Ishikawa (cell line): ENCODE data around the gene TCTN1.

Source experiments
- CEBPB ChIP-seq: IDR thresholded peaks from 2 replicates; pipeline ENCODE4 v1.6.1; 2012
- EGR1 ChIP-seq: IDR thresholded peaks from 2 replicates; pipeline ENCODE4 v1.6.1; 2012
- EP300 ChIP-seq: IDR thresholded peaks from 2 replicates; pipeline ENCODE4 v1.6.1; 2012; ENCODE audit warnings: borderline replicate concordance
- FOXM1 ChIP-seq: IDR thresholded peaks from 2 replicates; pipeline ENCODE4 v1.6.1; 2012; ENCODE audit warnings: low read depth, borderline replicate concordance
- MAX ChIP-seq: IDR thresholded peaks from 2 replicates; pipeline ENCODE4 v1.6.1; 2012
- NFIC ChIP-seq: IDR thresholded peaks from 2 replicates; pipeline ENCODE4 v1.6.1; 2012
- REST ChIP-seq: IDR thresholded peaks from 2 replicates; pipeline ENCODE4 v1.6.1; 2012; ENCODE audit warnings: low read depth, mild to moderate bottlenecking
- TAF1 ChIP-seq: IDR thresholded peaks from 2 replicates; pipeline ENCODE4 v1.6.1; 2012; ENCODE audit warnings: low read depth, mild to moderate bottlenecking
- TEAD4 ChIP-seq: IDR thresholded peaks from 2 replicates; pipeline ENCODE4 v1.6.1; 2012
- YY1 ChIP-seq: IDR thresholded peaks from 2 replicates; pipeline ENCODE4 v1.6.1; 2012; ENCODE audit warnings: low read depth

- TF ChIP-seq EP300, result no peak
- no peak for TF ChIP-seq TAF1
- no peak for TF ChIP-seq REST
- TF ChIP-seq FOXM1, result no peak
- TF ChIP-seq CEBPB, result no peak
- no peak for TF ChIP-seq MAX
- no peak for TF ChIP-seq TEAD4
- no peak for TF ChIP-seq YY1
- TF ChIP-seq NFIC, result no peak
- TF ChIP-seq EGR1, result no peak
These were observed 16.0 kb upstream of the TCTN1 start for GRCh38 chr12:110597885-110598284.
